Endothelial cell of umbilical vein (primary cell): ENCODE results near the gene MARK4. TPM values are rescaled to one million over a fixed set of nuclear protein-coding genes. Genes with fewer than 3 reads are reported as not detected.

Experiments used
- BruUV-seq: library from RNA; stranded (reverse); fragments of 400-500 nt; replicated peaks from 2 replicates; lab custom pipeline; 2021; lab: Mats Ljungman, UMichigan
- CTCF ChIA-PET: fragments of 300-600, 350-600 bp; sonication (Branson Sonifier 250); formaldehyde crosslinking; loops from one replicate; lab custom pipeline; 2021; ENCODE audit warnings: antibody characterized with exemption, inconsistent platforms; lab: Charles Lee
- POLR2A ChIA-PET: fragments of 300-600, 350-600 bp; sonication (Branson Sonifier 250); formaldehyde crosslinking; loops from one replicate; lab custom pipeline; 2021; ENCODE audit warnings: antibody characterized with exemption, inconsistent platforms; lab: Charles Lee
- DNase-seq: peaks from one replicate; pipeline ENCODE4 v3.0.0-alpha.2; 2011; ENCODE audit warnings: low read depth, low spot score
- FAIRE-seq: peaks from 2 replicates; lab custom pipeline; 2011; peaks lifted over from hg19 to GRCh38; lab: Jason Lieb, UNC
- H2AFZ ChIP-seq: 2 replicates; pipeline ENCODE4 v1.6.0; 2012; ENCODE audit warnings: low read depth, low read length, control low read depth, inconsistent platforms
- H3K27ac ChIP-seq: 2 replicates; pipeline ENCODE4 v1.5.1; 2011; ENCODE audit warnings: low read depth, mild to moderate bottlenecking, control low read depth, low read length, moderate library complexity; ENCODE audit not compliant: insufficient read depth
- H3K27me3 ChIP-seq, 2 experiments: 2 replicates each; pipeline versions ENCODE4 v1.6.0 to v1.6.1; 2011; ENCODE audit warnings: low read length in 2 of 2, mixed read lengths in 1 of 2; ENCODE audit not compliant: control insufficient read depth in 2 of 2, insufficient read depth in 2 of 2
- H3K36me3 ChIP-seq, 2 experiments: 2 replicates in 1 of 2; 3 replicates in 1 of 2; pipeline ENCODE4 v1.5.1; 2011; ENCODE audit warnings: low read length in 2 of 2, mild to moderate bottlenecking in 1 of 2, moderate library complexity in 1 of 2; ENCODE audit not compliant: control insufficient read depth in 2 of 2, insufficient read depth in 2 of 2; ENCODE audit errors: extremely low read depth in 1 of 2
- H3K4me1 ChIP-seq: 3 replicates; pipeline ENCODE4 v1.5.1; 2011; ENCODE audit warnings: mild to moderate bottlenecking, low read length; ENCODE audit not compliant: control insufficient read depth, insufficient read depth; ENCODE audit errors: extremely low read depth
- H3K4me2 ChIP-seq: 2 replicates; pipeline ENCODE4 v1.6.1; 2011; ENCODE audit warnings: low read length, control low read depth, mixed read lengths; ENCODE audit not compliant: insufficient read depth
- H3K4me3 ChIP-seq, 3 experiments: fragments of 200-600 bp in 1 of 3; sonication (generic), shearing (Covaris generic) in 1 of 3; replicated peaks in 1 of 3; 2 replicates each; pipeline ENCODE4 v1.5.1; 2011 to 2016; ENCODE audit warnings: control low read depth in 3 of 3, low read length in 3 of 3, mild to moderate bottlenecking in 2 of 3, inconsistent platforms in 1 of 3, low read depth in 1 of 3, moderate library complexity in 1 of 3; ENCODE audit not compliant: insufficient read depth in 1 of 3
- H3K79me2 ChIP-seq: 2 replicates; pipeline ENCODE4 v1.6.0; 2012; ENCODE audit warnings: low read length, inconsistent platforms; ENCODE audit not compliant: control insufficient read depth, insufficient read depth
- H3K9ac ChIP-seq: replicated peaks from 2 replicates; pipeline ENCODE3; 2011; ENCODE audit warnings: low read length, control low read depth; ENCODE audit not compliant: insufficient read depth; ENCODE audit errors: extremely low read depth
- H3K9me1 ChIP-seq: replicated peaks from 3 replicates; pipeline ENCODE4 v1.6.0; 2011; ENCODE audit warnings: mild to moderate bottlenecking, low read length; ENCODE audit not compliant: control insufficient read depth, insufficient read depth; ENCODE audit errors: extremely low read depth
- H3K9me3 ChIP-seq: replicated peaks from 2 replicates; pipeline ENCODE4 v1.5.1; 2012; ENCODE audit warnings: low read length, inconsistent platforms; ENCODE audit not compliant: control insufficient read depth, insufficient read depth
- H4K20me1 ChIP-seq: replicated peaks from 2 replicates; pipeline ENCODE3; 2011; ENCODE audit warnings: mild to moderate bottlenecking, low read length; ENCODE audit not compliant: control insufficient read depth, insufficient read depth; ENCODE audit errors: extremely low read depth
- EZH2 ChIP-seq: IDR thresholded peaks from 2 replicates; pipeline ENCODE4 v1.6.1; 2012; ENCODE audit warnings: borderline replicate concordance, low read depth, mild to moderate bottlenecking, moderate library complexity, low read length, inconsistent platforms; ENCODE audit not compliant: severe bottlenecking
- FOS ChIP-seq: IDR thresholded peaks from 2 replicates; pipeline ENCODE4 v1.6.1; 2011; ENCODE audit warnings: mild to moderate bottlenecking, low read length, moderate library complexity, borderline replicate concordance; ENCODE audit not compliant: insufficient read depth
- GATA2 ChIP-seq: IDR thresholded peaks from 2 replicates; pipeline ENCODE4 v1.7.0; 2011; ENCODE audit warnings: low read depth, mild to moderate bottlenecking, moderate library complexity, mixed read lengths, low read length; ENCODE audit not compliant: insufficient read length, insufficient read depth
- JUN ChIP-seq: IDR thresholded peaks from 2 replicates; pipeline ENCODE4 v1.6.1; 2011; ENCODE audit warnings: borderline replicate concordance, low read depth; ENCODE audit not compliant: insufficient read length, insufficient read depth
- MYC ChIP-seq: IDR thresholded peaks from one replicate; pipeline ENCODE4 v1.6.1; 2011; ENCODE audit warnings: mild to moderate bottlenecking, low read depth, low read length
- POLR2AphosphoS5 ChIP-seq: IDR thresholded peaks from 2 replicates; pipeline ENCODE4 v1.6.1; 2012; ENCODE audit warnings: low read depth, mild to moderate bottlenecking, control low read depth, low read length, moderate library complexity; ENCODE audit not compliant: insufficient read depth
- dilution Hi-C: fragments of 300-500 bp; cut with MboI; formaldehyde crosslinking; loops from one replicate; pipeline ENCODE4 v1.15.0; 2019; ENCODE audit warnings: low sequenced_read_pairs; ENCODE audit not compliant: extremely low pct_ligation_motif_present
- intact Hi-C: fragments of 100-400 bp; cut with micrococcal nuclease; formaldehyde crosslinking; loops from one replicate; pipeline ENCODE4 v1.10.0; 2022
- polyA plus RNA-seq, 4 experiments: library from polyadenylated mRNA; depleted of rRNA in 3 of 4; stranded (reverse) in 3 of 4; unstranded in 1 of 4; fragments of >200 nt; gene quantifications; 2 replicates each; pipeline versions ENCODE4 v1.2.1 to v1.2.3, GENCODE V29; 2011 to 2012; ENCODE audit warnings: missing spikeins in 1 of 4
- total RNA-seq: library from RNA; stranded (reverse); gene quantifications from 2 replicates; pipeline ENCODE4 v1.2.3, GENCODE V29; 2021

The MARK4 gene
- total and polyA plus RNA-seq, 2 donors (not counting 3 experiments of a cell fraction or from before 2014, with no cell fraction given): 13.9 to 51.6 TPM

GRCh38 chr19:45327404-45328143, 76.5 kb downstream of the MARK4 start:
- H4K20me1 ChIP-seq: no peaks in the 10 kb centered on the region
- intact Hi-C loops (no loop called here), dilution Hi-C loops (no loop called here)
- H3K9me3 ChIP-seq: no peaks in the 10 kb centered on the region
- CTCF ChIA-PET: interaction anchor here (2.8 kb wide), 1 partner anchor 11 kb away, joined by 10 read pairs; no protein-coding TSS in a partner anchor
- DNase-seq: no peak
- H3K79me2 ChIP-seq: no peaks in the 10 kb centered on the region
- H3K36me3 ChIP-seq: no peaks in the 10 kb centered on the region
- POLR2A ChIA-PET: no interaction called here
- peaks cover 4 to 5% of the 10 kb centered on the region in 2 experiments for H3K27me3 ChIP-seq
- H2AFZ ChIP-seq: no peak overlapping the region
- FAIRE-seq: no peak
- H3K9me1 ChIP-seq: no peaks in the 10 kb centered on the region
- H3K4me2 ChIP-seq: no peak overlapping the region
- H3K27ac ChIP-seq: no peak overlapping the region
- no TSS peak for BruUV-seq
- TF ChIP-seq JUN (no peak), EZH2 (no peak), MYC (no peak), GATA2 (no peak)
- H3K4me1 ChIP-seq: no peaks in the 10 kb centered on the region
- no peak overlapping the region for H3K4me3 ChIP-seq
- no peak overlapping the region for H3K9ac ChIP-seq

- ChIA-PET CTCF (interaction anchor here (0.7 kb wide), 1 partner anchor 131 kb away, joined by 3 read pairs; no protein-coding TSS in a partner anchor), POLR2A (no interaction called here)
- no peak overlapping the region for H3K9ac ChIP-seq
- no peaks in the 10 kb centered on the region for H3K27me3 ChIP-seq
- H3K79me2 ChIP-seq: no peaks in the 10 kb centered on the region
- FAIRE-seq (no peak), DNase-seq (no peak)
- no peak overlapping the region for H3K4me3 ChIP-seq
- H3K4me2 ChIP-seq: no peak overlapping the region
- H3K27ac ChIP-seq: no peak overlapping the region
- no TSS peak for BruUV-seq
- no peaks in the 10 kb centered on the region for H3K36me3 ChIP-seq
- no peaks in the 10 kb centered on the region for H3K9me3 ChIP-seq
- no peak overlapping the region for H2AFZ ChIP-seq
- H3K4me1 ChIP-seq: peaks cover 3% of the 10 kb centered on the region
- H4K20me1 ChIP-seq: no peaks in the 10 kb centered on the region
- H3K9me1 ChIP-seq: no peaks in the 10 kb centered on the region
- dilution Hi-C loops: no loop called here
- intact Hi-C loops: no loop called here
- TF ChIP-seq JUN (no peak), MYC (no peak), FOS (no peak), POLR2AphosphoS5 (no peak), GATA2 (no peak)
Observed at GRCh38 chr19:45331411-45331810, 80.3 kb downstream of the MARK4 start.
